Measurements from ENCODE around the gene LDHD. TPM values are rescaled to one million over a fixed set of nuclear protein-coding genes. Genes with fewer than 3 reads are reported as not detected.

The LDHD gene
- total RNA-seq, 3 donors from 2014 or later = 52.6 to 132 (median 67.2) TPM

DNA sequence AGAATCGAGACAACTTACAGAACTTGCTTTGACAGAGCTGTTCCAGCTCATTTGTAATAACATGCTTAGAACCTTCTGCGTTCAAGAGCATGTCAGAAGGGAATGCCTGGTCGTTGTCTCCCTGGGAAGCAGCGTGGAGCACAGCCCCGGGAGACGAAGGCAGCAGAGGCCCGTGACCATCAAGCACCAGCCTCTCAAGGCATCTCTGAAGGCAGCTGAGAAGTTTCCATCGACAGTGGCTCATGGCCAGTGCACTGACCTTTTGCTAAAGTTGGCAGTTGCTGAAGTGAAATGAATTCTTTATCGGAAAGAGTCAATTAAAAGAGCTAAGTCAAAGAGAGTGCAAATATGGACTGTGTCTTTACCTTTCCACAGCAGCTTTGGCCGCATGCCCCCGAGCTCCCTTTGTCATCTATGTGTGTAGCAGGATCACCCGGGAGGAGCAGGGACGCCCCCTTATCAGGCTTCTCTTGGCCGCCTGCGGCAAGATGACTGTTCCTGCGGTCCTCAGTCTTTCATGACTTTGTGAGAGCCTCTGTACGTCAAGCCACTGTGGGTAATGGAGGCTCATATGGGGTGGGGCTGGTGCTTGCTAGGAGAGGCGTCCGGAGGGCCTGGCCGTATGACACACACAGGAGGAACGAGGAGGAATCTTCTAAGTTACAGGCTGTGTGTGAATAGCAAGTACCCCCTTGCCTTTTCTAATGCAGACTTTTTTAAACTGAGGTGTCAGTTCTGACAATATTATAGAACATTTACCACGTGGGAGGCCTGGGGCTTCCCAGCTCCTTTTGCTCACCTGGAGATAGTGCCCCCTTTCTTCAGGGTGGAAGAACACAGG lies 54.2 kb downstream of the LDHD start:
- Histone ChIP-seq H3K4me1 (ENCODE audit: low read depth) (peaks cover 20% of the 10 kb centered on the region), H3K36me3 (ENCODE audit: low read depth) (no peaks in the 10 kb centered on the region), H3K9me3 (no peaks in the 10 kb centered on the region), H3K4me3 (no peak overlapping the region)
- DNase-seq (no peak), ATAC-seq (no peak)
- TF ChIP-seq, protein P1, sequence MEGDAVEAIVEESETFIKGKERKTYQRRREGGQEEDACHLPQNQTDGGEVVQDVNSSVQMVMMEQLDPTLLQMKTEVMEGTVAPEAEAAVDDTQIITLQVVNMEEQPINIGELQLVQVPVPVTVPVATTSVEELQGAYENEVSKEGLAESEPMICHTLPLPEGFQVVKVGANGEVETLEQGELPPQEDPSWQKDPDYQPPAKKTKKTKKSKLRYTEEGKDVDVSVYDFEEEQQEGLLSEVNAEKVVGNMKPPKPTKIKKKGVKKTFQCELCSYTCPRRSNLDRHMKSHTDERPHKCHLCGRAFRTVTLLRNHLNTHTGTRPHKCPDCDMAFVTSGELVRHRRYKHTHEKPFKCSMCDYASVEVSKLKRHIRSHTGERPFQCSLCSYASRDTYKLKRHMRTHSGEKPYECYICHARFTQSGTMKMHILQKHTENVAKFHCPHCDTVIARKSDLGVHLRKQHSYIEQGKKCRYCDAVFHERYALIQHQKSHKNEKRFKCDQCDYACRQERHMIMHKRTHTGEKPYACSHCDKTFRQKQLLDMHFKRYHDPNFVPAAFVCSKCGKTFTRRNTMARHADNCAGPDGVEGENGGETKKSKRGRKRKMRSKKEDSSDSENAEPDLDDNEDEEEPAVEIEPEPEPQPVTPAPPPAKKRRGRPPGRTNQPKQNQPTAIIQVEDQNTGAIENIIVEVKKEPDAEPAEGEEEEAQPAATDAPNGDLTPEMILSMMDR (IDR thresholded peaks at IDR 0.05) = no peak
- intact Hi-C loops (cut with DNase I, micrococcal nuclease) = no loop called here

Other genes with a start within 250 kb of the LDHD start
- 10 to 100 TPM; 47.3 to 74.9 (median 70.1) TPM for gene WDR59, start 131.7 kb downstream of the LDHD start, total RNA-seq
- 10 to 100 TPM; 29.9 to 42.7 (median 39.3) TPM for gene ZNRF1, start 117.8 kb downstream of the LDHD start, total RNA-seq
- 10 to 100 TPM in 1 of 3 donors, 1 to 10 TPM in 2; 5.6 to 17.0 (median 6.9) TPM for gene ZFP1, start 31.7 kb upstream of the LDHD start, total RNA-seq
- gene CTRB2, start 90.4 kb upstream of the LDHD start, total RNA-seq = not detected
- gene CTRB1, start 102.2 kb upstream of the LDHD start, total RNA-seq = under 1 TPM in 2 of 3 donors, not detected in 1; 0.67 to 0.76 TPM
- gene BCAR1, start 134.8 kb upstream of the LDHD start, total RNA-seq = 100 to 1,000 TPM; 100 to 134 (median 116) TPM

Measured in mucosa of descending colon (tissue), 3 donors.